ENCODE results near the gene PLEKHM3.

- TF ChIP-seq ZNF292 (tag by site-specific recombination; IDR thresholded peaks at IDR 0.05; ENCODE audit: borderline replicate concordance, low read depth): no peak
- TF ChIP-seq MZF1 (tag by site-specific recombination; IDR thresholded peaks at IDR 0.05; ENCODE audit: borderline replicate concordance): no peak
- no peak for TF ChIP-seq ZNF555 (tag by site-specific recombination; conservative IDR thresholded peaks at IDR 0.05)
- no peak for TF ChIP-seq CTCF (tag by site-specific recombination; IDR thresholded peaks at IDR 0.05)
- TF ChIP-seq ZFP41 (tag by site-specific recombination; IDR thresholded peaks at IDR 0.05; ENCODE audit: borderline replicate concordance): no peak
- no peak for TF ChIP-seq ZNF654 (tag by site-specific recombination; IDR thresholded peaks at IDR 0.05; ENCODE audit: low read depth)
- TF ChIP-seq REST (tag by site-specific recombination; IDR thresholded peaks at IDR 0.05): no peak
- TF ChIP-seq ZNF549 (tag by site-specific recombination; IDR thresholded peaks at IDR 0.05): no peak
- TF ChIP-seq ZBTB48 (tag by site-specific recombination; IDR thresholded peaks at IDR 0.05): no peak
These were observed 246.9 kb downstream of the PLEKHM3 start for GRCh38 chr2:207778298-207778882.
